Immature natural killer cell (primary cell): ENCODE measurements around the gene NT5DC2. TPM values are rescaled to one million over a fixed set of nuclear protein-coding genes. Genes with fewer than 3 reads are reported as not detected.

Experiments used
- DNase-seq, 3 donors: peaks; one replicate each; pipeline ENCODE4 v3.0.0; 2022; ENCODE audit warnings: mixed read lengths in 1 of 3
- H3K27ac Mint-ChIP-seq, 6 donors: one replicate each; pipeline ENCODE4 v1.8.0; 2020; ENCODE audit warnings: mixed read lengths in 6 of 6, mild to moderate bottlenecking in 5 of 6, inconsistent platforms in 4 of 6, moderate library complexity in 3 of 6
- H3K27me3 Mint-ChIP-seq, 3 donors: one replicate each; pipeline ENCODE4 v1.8.0; 2020 to 2021; ENCODE audit warnings: low read depth in 3 of 3, mild to moderate bottlenecking in 3 of 3, mixed read lengths in 3 of 3, moderate library complexity in 3 of 3, inconsistent platforms in 1 of 3
- H3K36me3 Mint-ChIP-seq, 3 donors: one replicate each; pipeline ENCODE4 v1.8.0; 2020; ENCODE audit warnings: mixed read lengths in 3 of 3, inconsistent platforms in 2 of 3, mild to moderate bottlenecking in 2 of 3
- H3K4me1 Mint-ChIP-seq, 2 donors: one replicate each; pipeline ENCODE4 v1.8.0; 2020; ENCODE audit warnings: inconsistent platforms in 2 of 2, mild to moderate bottlenecking in 2 of 2, mixed read lengths in 2 of 2, moderate library complexity in 1 of 2
- H3K4me3 Mint-ChIP-seq, 5 donors: one replicate each; pipeline ENCODE4 v1.8.0; 2020; ENCODE audit warnings: mild to moderate bottlenecking in 5 of 5, mixed read lengths in 5 of 5, inconsistent platforms in 3 of 5, moderate library complexity in 3 of 5
- H3K9me3 Mint-ChIP-seq, 6 donors: one replicate each; pipeline ENCODE4 v1.8.0; 2020; ENCODE audit warnings: mild to moderate bottlenecking in 6 of 6, mixed read lengths in 6 of 6, inconsistent platforms in 4 of 6, moderate library complexity in 3 of 6
- polyA plus RNA-seq, 3 donors: library from polyadenylated mRNA; unstranded; fragments of 300-500 nt; fragmentation: Illumina TruSeq; gene quantifications; one replicate each; pipeline ENCODE4 v1.2.3, GENCODE V29; 2021

NT5DC2 gene
- polyA plus RNA-seq, 3 donors from 2014 or later = 0.26 to 0.53 TPM; not detected in 1

- H3K4me1 Mint-ChIP-seq = no peaks in the 10 kb centered on the region
- DNase-seq = no peak
- no peak overlapping the region for H3K27ac Mint-ChIP-seq
- H3K36me3 Mint-ChIP-seq = no peaks in the 10 kb centered on the region
- H3K27me3 Mint-ChIP-seq = no peaks in the 10 kb centered on the region
- no peak overlapping the region for H3K4me3 Mint-ChIP-seq
- no peaks in the 10 kb centered on the region for H3K9me3 Mint-ChIP-seq
These were observed 14.8 kb downstream of the NT5DC2 start for GRCh38 chr3:52518723-52519444.

GRCh38 chr3:52517796-52518722 is 15.6 kb downstream of the NT5DC2 start:
- DNase-seq = no peak
- no peaks in the 10 kb centered on the region for H3K27me3 Mint-ChIP-seq
- H3K4me1 Mint-ChIP-seq = no peaks in the 10 kb centered on the region
- H3K4me3 Mint-ChIP-seq = no peak overlapping the region
- no peaks in the 10 kb centered on the region for H3K9me3 Mint-ChIP-seq
- H3K27ac Mint-ChIP-seq = no peak overlapping the region
- H3K36me3 Mint-ChIP-seq = no peaks in the 10 kb centered on the region

DNA sequence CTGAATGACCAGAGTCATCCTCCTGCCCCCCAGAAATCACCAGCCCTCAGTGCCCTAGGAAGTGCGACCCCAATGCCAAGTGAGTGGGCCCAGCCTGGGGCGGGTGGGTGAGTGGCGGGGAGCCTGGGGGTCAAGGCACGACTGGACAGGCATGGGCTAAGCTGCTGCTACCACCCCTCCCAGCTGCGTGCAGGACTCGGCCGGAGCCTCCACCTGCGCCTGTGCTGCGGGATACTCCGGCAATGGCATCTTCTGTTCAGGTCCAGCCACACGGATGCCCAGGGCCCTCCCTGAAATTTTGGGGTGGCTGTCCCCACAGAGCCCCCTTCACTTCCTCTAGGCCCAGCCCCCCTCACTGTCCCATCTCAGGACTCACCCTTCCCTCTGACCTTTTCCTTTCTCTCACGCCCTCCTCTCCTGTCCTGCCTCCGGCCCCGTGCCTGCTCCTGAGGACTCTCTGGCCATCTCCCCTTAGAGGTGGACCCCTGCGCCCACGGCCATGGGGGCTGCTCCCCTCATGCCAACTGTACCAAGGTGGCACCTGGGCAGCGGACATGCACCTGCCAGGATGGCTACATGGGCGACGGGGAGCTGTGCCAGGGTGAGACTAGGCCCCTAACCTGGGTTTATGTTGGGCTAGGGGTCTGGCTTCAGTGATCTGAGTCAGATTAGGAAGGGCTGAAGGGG is 17.0 kb downstream of the NT5DC2 start:
- no peak for DNase-seq

DNA sequence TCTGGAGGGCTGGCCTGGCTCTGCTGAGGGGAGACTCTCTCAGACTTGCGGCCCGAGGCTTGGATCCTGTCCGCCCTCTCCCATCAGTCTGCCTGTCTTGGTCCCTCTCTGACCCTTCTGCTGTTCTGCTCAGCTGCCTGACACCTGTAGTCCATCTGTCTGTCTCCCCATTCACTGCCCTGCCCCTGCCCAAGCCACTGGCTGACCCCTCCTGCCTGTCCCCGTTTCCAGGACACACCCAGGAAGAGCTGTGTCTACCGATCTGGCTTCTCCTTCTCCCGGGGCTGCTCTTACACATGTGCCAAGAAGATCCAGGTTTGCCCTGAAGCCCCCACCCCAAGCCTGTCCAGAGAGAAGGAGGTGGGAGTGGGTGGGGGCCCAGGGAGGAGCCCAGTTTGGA is 18.5 kb downstream of the NT5DC2 start:
- H3K27ac Mint-ChIP-seq = no peak overlapping the region
- no peaks in the 10 kb centered on the region for H3K9me3 Mint-ChIP-seq
- no peaks in the 10 kb centered on the region for H3K36me3 Mint-ChIP-seq
- H3K4me3 Mint-ChIP-seq = no peak overlapping the region
- H3K4me1 Mint-ChIP-seq = no peaks in the 10 kb centered on the region
- no peaks in the 10 kb centered on the region for H3K27me3 Mint-ChIP-seq
- no peak for DNase-seq

More for the DNA sequence above, 17.0 kb downstream of the NT5DC2 start:
- H3K4me1 Mint-ChIP-seq = no peaks in the 10 kb centered on the region
- H3K4me3 Mint-ChIP-seq = no peak overlapping the region
- no peak overlapping the region for H3K27ac Mint-ChIP-seq
- H3K27me3 Mint-ChIP-seq = no peaks in the 10 kb centered on the region
- no peaks in the 10 kb centered on the region for H3K36me3 Mint-ChIP-seq
- no peaks in the 10 kb centered on the region for H3K9me3 Mint-ChIP-seq

DNA sequence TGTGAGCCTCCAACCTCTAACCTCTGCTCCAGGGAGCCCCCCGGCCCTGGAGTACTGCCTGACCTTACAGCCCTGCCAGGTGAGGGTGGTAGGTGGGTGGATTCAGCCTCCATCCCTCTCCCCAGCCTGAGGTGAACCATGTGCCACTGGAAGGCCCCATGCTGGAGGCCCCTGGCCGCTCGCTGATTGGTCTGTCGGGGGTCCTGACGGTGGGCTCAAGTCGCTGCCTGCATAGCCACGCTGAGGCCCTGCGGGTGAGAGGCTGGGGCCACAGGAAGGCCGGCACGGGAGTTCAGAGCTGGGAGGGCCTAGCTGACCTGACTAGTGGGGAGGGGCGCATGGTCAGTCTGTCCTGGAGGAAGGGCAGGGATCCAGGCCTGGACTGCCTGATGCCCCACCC is 19.1 kb downstream of the NT5DC2 start:
- no peaks in the 10 kb centered on the region for H3K9me3 Mint-ChIP-seq

DNA sequence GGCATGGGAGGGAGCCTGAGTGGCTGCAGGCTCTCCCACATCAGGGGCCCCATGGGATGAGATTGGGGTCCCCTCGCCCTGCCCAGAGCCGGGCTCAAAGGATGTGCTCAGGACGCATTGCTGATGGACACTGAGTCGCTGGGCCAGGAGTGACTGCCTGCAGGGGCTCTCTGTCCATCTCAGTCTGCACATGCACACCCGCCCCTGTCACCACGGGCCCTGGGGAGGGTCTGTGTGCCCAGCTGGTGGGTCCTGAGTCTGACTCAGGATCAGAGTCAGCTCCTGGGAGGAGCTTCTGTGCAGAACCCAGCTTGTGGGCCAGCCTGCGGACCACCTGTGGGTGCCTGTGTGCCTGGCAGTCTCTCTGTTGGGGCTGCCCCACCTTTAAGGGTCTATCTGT is 20.4 kb downstream of the NT5DC2 start:
- no peak overlapping the region for H3K4me3 Mint-ChIP-seq
- no peak overlapping the region for H3K27ac Mint-ChIP-seq
- no peaks in the 10 kb centered on the region for H3K36me3 Mint-ChIP-seq
- H3K9me3 Mint-ChIP-seq = no peaks in the 10 kb centered on the region
- no peak for DNase-seq
- H3K27me3 Mint-ChIP-seq = no peaks in the 10 kb centered on the region
- no peaks in the 10 kb centered on the region for H3K4me1 Mint-ChIP-seq

More for the DNA sequence above, 19.1 kb downstream of the NT5DC2 start:
- DNase-seq = no peak
- no peaks in the 10 kb centered on the region for H3K4me1 Mint-ChIP-seq
- no peak overlapping the region for H3K27ac Mint-ChIP-seq
- no peaks in the 10 kb centered on the region for H3K27me3 Mint-ChIP-seq
- no peak overlapping the region for H3K4me3 Mint-ChIP-seq
- H3K36me3 Mint-ChIP-seq = no peaks in the 10 kb centered on the region

DNA sequence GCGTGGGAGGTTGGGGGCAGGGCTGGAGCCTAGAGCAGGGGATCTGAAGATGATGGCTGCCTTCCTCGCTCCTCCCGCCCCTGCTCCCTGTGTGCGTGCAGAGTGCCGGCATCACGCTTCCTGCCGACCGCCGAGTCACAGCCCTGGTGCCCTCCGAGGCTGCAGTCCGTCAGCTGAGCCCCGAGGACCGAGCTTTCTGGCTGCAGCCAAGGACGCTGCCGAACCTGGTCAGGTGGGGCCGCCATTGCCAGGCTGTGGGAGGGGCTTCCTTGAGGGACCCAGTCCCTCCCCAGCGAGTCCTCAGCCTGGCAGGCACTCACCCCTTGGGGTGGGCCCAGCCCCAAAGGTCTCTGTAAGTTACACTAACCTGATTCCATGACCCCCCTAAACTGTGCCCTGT is 20.9 kb downstream of the NT5DC2 start:
- H3K27me3 Mint-ChIP-seq = no peaks in the 10 kb centered on the region
- no peaks in the 10 kb centered on the region for H3K9me3 Mint-ChIP-seq
- no peak for DNase-seq
- H3K4me3 Mint-ChIP-seq = no peak overlapping the region
- no peaks in the 10 kb centered on the region for H3K4me1 Mint-ChIP-seq
- no peak overlapping the region for H3K27ac Mint-ChIP-seq
- H3K36me3 Mint-ChIP-seq = no peaks in the 10 kb centered on the region

- H3K4me3 Mint-ChIP-seq = no peak overlapping the region
- H3K4me1 Mint-ChIP-seq = no peaks in the 10 kb centered on the region
- H3K27me3 Mint-ChIP-seq = no peaks in the 10 kb centered on the region
- H3K36me3 Mint-ChIP-seq = no peaks in the 10 kb centered on the region
- no peak overlapping the region for H3K27ac Mint-ChIP-seq
- no peaks in the 10 kb centered on the region for H3K9me3 Mint-ChIP-seq
- no peak for DNase-seq
These were observed 21.6 kb downstream of the NT5DC2 start for GRCh38 chr3:52512105-52512504.

DNA sequence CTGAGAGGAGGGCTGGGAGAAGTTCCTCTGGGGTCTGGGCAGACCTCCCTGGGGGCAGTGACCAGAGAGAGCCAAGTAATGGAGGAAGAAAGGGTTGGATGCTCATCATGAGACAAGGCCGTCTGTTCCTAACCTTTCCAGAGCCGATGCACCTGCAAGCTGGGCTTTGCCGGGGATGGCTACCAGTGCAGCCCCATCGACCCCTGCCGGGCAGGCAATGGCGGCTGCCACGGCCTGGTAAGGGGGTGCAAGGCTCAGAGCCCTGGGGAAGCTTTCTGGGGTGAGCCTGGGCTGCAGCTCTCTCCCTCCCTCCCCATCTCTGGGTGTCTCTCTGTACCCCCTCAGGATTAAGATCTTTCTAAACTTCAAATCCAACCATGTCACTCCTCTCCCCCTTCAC is 22.1 kb downstream of the NT5DC2 start:
- Mint-ChIP-seq H3K27ac (no peak overlapping the region), H3K27me3 (peaks cover 0 to 1% (median 0%) of the 10 kb centered on the region in 3 donors), H3K4me1 (no peaks in the 10 kb centered on the region), H3K36me3 (no peaks in the 10 kb centered on the region), H3K4me3 (no peak overlapping the region), H3K9me3 (no peaks in the 10 kb centered on the region)
- no peak for DNase-seq

DNA sequence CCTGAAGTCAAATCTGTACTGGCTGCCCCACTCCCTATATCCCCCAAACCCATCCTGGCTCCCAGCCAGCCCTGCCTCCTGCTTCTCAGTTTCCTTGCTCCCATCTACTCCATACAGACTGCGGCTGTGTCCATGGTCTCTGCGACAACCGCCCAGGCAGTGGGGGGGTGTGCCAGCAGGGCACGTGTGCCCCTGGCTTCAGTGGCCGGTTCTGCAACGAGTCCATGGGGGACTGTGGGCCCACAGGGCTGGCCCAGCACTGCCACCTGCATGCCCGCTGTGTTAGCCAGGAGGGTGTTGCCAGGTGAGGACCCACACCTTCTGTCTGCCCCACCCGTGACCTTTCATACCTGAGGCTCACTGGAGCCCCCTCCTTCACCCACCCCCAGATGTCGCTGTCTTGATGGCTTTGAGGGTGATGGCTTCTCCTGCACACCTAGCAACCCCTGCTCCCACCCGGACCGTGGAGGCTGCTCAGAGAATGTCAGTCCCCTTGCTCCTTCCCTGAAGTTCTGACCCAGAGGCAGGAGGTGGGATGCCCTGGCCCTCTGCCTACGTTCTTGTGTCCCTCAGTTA is 23.8 kb downstream of the NT5DC2 start:
- Mint-ChIP-seq H3K9me3 (no peaks in the 10 kb centered on the region), H3K4me3 (no peak overlapping the region), H3K4me1 (no peaks in the 10 kb centered on the region)

GRCh38 chr3:52507359-52507758 is 26.3 kb downstream of the NT5DC2 start:
- peaks cover 0 to 1% (median 0%) of the 10 kb centered on the region in 3 donors for H3K27me3 Mint-ChIP-seq
- H3K36me3 Mint-ChIP-seq = no peaks in the 10 kb centered on the region
- no peaks in the 10 kb centered on the region for H3K4me1 Mint-ChIP-seq
- H3K4me3 Mint-ChIP-seq = no peak overlapping the region
- no peaks in the 10 kb centered on the region for H3K9me3 Mint-ChIP-seq
- DNase-seq = no peak
- no peak overlapping the region for H3K27ac Mint-ChIP-seq

More for the DNA sequence above, 23.8 kb downstream of the NT5DC2 start:
- H3K27ac Mint-ChIP-seq = no peak overlapping the region
- peaks cover 0 to 1% (median 0%) of the 10 kb centered on the region in 3 donors for H3K27me3 Mint-ChIP-seq
- H3K36me3 Mint-ChIP-seq = no peaks in the 10 kb centered on the region
- no peak for DNase-seq

- no peaks in the 10 kb centered on the region for H3K9me3 Mint-ChIP-seq
These were observed 27.2 kb downstream of the NT5DC2 start for GRCh38 chr3:52506266-52506966.

GRCh38 chr3:52504977-52505376 is 28.7 kb downstream of the NT5DC2 start:
- DNase-seq = no peak
- no peaks in the 10 kb centered on the region for H3K4me1 Mint-ChIP-seq
- H3K4me3 Mint-ChIP-seq = no peak overlapping the region
- no peak overlapping the region for H3K27ac Mint-ChIP-seq
- no peaks in the 10 kb centered on the region for H3K9me3 Mint-ChIP-seq
- H3K36me3 Mint-ChIP-seq = no peaks in the 10 kb centered on the region
- H3K27me3 Mint-ChIP-seq = peaks cover 0 to 1% (median 0%) of the 10 kb centered on the region in 3 donors

More at GRCh38 chr3:52506266-52506966, 27.2 kb downstream of the NT5DC2 start:
- H3K36me3 Mint-ChIP-seq = no peaks in the 10 kb centered on the region
- H3K4me3 Mint-ChIP-seq = no peak overlapping the region
- no peak for DNase-seq
- no peaks in the 10 kb centered on the region for H3K4me1 Mint-ChIP-seq
- H3K27ac Mint-ChIP-seq = no peak overlapping the region
- H3K27me3 Mint-ChIP-seq = peaks cover 0 to 1% (median 0%) of the 10 kb centered on the region in 3 donors
